HepG2 (cell line): Measurements from ENCODE around the gene YBX2. TPM values are rescaled to one million over a fixed set of nuclear protein-coding genes. Genes with fewer than 3 reads are reported as not detected.

Experiments
- ATAD3A ChIP-seq: sonication (generic); formaldehyde crosslinking; IDR thresholded peaks from 2 replicates; pipeline ENCODE4 v1.4.0; 2020; ENCODE audit warnings: missing genetic modification reagents
- ATF1 ChIP-seq: IDR thresholded peaks from 2 replicates; pipeline ENCODE4 v1.6.1; 2016; ENCODE audit warnings: mild to moderate bottlenecking, control low read depth
- ETV6 ChIP-seq: sonication (generic); formaldehyde crosslinking; conservative IDR thresholded peaks from 2 replicates; pipeline ENCODE4 v1.4.0; 2020; ENCODE audit warnings: missing genetic modification reagents
- MXD4 ChIP-seq: IDR thresholded peaks from 2 replicates; pipeline ENCODE4 v1.6.1; 2016; ENCODE audit warnings: mild to moderate bottlenecking, missing biosample characterization, missing genetic modification reagents
- NAIF1 ChIP-seq: sonication (generic); formaldehyde crosslinking; IDR thresholded peaks from 2 replicates; pipeline ENCODE4 v1.5.0; 2020; ENCODE audit warnings: mild to moderate bottlenecking, missing genetic modification reagents, borderline replicate concordance
- RXRA ChIP-seq: sonication (generic); formaldehyde crosslinking; IDR thresholded peaks from 2 replicates; pipeline ENCODE4 v1.5.1; 2020; ENCODE audit warnings: missing genetic modification reagents
- TBP ChIP-seq: sonication (generic); formaldehyde crosslinking; IDR thresholded peaks from 2 replicates; pipeline ENCODE4 v1.5.0; 2020; ENCODE audit warnings: missing genetic modification reagents
- YEATS4 ChIP-seq: sonication (generic); formaldehyde crosslinking; IDR thresholded peaks from 2 replicates; pipeline ENCODE4 v1.4.0; 2020; ENCODE audit warnings: missing genetic modification reagents, borderline replicate concordance
- ZEB1 ChIP-seq: IDR thresholded peaks from 2 replicates; pipeline ENCODE4 v1.6.1; 2012; ENCODE audit warnings: mild to moderate bottlenecking, low read depth, inconsistent platforms; ENCODE audit not compliant: insufficient replicate concordance
- ZNF20 ChIP-seq: sonication (generic); formaldehyde crosslinking; IDR thresholded peaks from 2 replicates; pipeline ENCODE4 v1.4.0; 2020; ENCODE audit warnings: mild to moderate bottlenecking, moderate library complexity, missing genetic modification reagents
- ZNF510 ChIP-seq: sonication (generic); formaldehyde crosslinking; IDR thresholded peaks from 2 replicates; pipeline ENCODE4 v1.4.0; 2020; ENCODE audit warnings: low read depth, mild to moderate bottlenecking, missing genetic modification reagents
- ZNF557 ChIP-seq: sonication (generic); formaldehyde crosslinking; IDR thresholded peaks from 2 replicates; pipeline ENCODE4 v1.4.0; 2020; ENCODE audit warnings: missing genetic modification reagents
- ZNF709 ChIP-seq: sonication (generic); formaldehyde crosslinking; IDR thresholded peaks from 2 replicates; pipeline ENCODE4 v1.5.0; 2020; ENCODE audit warnings: mild to moderate bottlenecking, missing genetic modification reagents
- ZNF790 ChIP-seq: sonication (generic); formaldehyde crosslinking; IDR thresholded peaks from 2 replicates; pipeline ENCODE4 v1.8.0; 2022; ENCODE audit warnings: missing genetic modification reagents, mild to moderate bottlenecking, borderline replicate concordance
- polyA plus RNA-seq, 8 experiments: library from polyadenylated mRNA; depleted of rRNA in 3 of 8; stranded (reverse) in 7 of 8; unstranded in 1 of 8; fragments of >200 nt; fragmentation: Illumina TruSeq in 4 of 8; extraction: Trizol in 4 of 8; gene quantifications; 2 replicates each; pipeline versions ENCODE4 v1.2.1 to v1.2.3, GENCODE V29; 2011 to 2016; ENCODE audit warnings: low read depth in 4 of 8, missing spikeins in 1 of 8, mixed read lengths in 1 of 8; ENCODE audit not compliant: insufficient read depth in 1 of 8
- total RNA-seq, 5 experiments: library from RNA; depleted of rRNA; stranded (reverse); fragments of >200 nt; fragmentation: Illumina TruSeq; extraction: Trizol; gene quantifications; 2 replicates each; pipeline ENCODE4 v1.2.3, GENCODE V29; 2016; ENCODE audit warnings: low read depth in 1 of 5
- TF ChIP-seq, protein P1 (sequence below): IDR thresholded peaks from 2 replicates; pipeline ENCODE4 v1.6.1; 2012; ENCODE audit warnings: low read length, improper control_type of control experiment
- TF ChIP-seq, protein P2 (sequence below): sonication (generic); formaldehyde crosslinking; IDR thresholded peaks from 2 replicates; pipeline ENCODE4 v1.9.0; 2022; ENCODE audit warnings: missing genetic modification reagents, mild to moderate bottlenecking, borderline replicate concordance
- TF ChIP-seq, protein P3 (sequence below): sonication (generic); formaldehyde crosslinking; IDR thresholded peaks from 2 replicates; pipeline ENCODE4 v1.4.0; 2020; ENCODE audit warnings: mild to moderate bottlenecking, missing genetic modification reagents
- TF ChIP-seq, protein P4 (sequence below): sonication (generic); formaldehyde crosslinking; IDR thresholded peaks from 2 replicates; pipeline ENCODE4 v1.8.0; 2022; ENCODE audit warnings: mild to moderate bottlenecking, missing genetic modification reagents, moderate library complexity
- TF ChIP-seq, protein P5 (sequence below): sonication (generic); formaldehyde crosslinking; IDR thresholded peaks from 2 replicates; pipeline ENCODE4 v1.4.0; 2020; ENCODE audit warnings: missing genetic modification reagents

YBX2 gene
- total and polyA plus RNA-seq, 2 of the 13 experiments (the other 11 are each of a cell fraction or from before 2014, with no cell fraction given): 0.12 to 0.22 TPM

DNA sequence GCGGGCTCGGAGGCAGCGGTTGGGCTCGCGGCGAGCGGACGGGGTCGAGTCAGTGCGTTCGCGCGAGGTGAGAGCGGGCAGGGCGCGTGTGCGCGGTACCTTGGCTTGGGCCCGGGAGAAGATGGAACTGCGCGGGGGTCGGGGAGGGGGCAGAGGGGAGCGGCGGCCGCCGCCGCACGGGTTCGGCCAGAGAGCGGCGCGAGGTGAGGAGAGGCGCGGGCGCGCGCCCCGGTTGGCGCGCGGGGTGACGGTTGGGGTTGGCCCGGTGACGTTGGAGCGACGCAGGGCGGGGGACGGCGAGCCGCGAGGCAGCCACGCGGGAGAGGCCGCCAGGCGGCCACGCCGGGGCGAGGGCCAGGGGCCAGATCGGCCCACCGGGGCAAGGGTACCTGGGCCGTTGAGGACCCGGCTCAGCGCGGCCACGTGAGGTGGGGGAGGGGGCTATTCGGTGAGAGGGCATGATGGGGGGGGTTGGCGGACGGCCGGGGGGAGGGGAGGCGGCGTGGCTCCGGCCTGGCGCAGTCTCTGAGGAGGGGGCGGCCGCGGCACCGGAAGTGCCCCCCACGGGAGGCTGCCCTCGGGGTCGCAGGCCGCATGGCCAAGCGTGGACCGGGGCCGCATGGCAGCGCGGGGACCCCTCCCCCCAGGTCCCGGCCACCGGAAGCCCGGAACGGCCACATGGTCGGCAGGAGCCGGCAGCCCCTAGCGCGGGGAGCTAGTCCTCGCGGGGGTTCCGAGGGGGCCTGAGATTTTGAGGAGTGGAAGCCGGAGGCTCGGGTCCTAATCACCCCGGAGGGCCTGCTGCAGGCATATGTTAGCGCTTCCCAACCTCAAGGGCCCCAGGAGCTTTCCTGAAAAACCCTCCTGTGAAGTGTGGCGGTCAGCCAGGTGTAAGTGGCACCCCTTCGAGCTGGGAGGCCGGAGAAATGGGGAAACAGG is 13.5 kb upstream of the YBX2 start (continued):
- TF ChIP-seq, protein P1, sequence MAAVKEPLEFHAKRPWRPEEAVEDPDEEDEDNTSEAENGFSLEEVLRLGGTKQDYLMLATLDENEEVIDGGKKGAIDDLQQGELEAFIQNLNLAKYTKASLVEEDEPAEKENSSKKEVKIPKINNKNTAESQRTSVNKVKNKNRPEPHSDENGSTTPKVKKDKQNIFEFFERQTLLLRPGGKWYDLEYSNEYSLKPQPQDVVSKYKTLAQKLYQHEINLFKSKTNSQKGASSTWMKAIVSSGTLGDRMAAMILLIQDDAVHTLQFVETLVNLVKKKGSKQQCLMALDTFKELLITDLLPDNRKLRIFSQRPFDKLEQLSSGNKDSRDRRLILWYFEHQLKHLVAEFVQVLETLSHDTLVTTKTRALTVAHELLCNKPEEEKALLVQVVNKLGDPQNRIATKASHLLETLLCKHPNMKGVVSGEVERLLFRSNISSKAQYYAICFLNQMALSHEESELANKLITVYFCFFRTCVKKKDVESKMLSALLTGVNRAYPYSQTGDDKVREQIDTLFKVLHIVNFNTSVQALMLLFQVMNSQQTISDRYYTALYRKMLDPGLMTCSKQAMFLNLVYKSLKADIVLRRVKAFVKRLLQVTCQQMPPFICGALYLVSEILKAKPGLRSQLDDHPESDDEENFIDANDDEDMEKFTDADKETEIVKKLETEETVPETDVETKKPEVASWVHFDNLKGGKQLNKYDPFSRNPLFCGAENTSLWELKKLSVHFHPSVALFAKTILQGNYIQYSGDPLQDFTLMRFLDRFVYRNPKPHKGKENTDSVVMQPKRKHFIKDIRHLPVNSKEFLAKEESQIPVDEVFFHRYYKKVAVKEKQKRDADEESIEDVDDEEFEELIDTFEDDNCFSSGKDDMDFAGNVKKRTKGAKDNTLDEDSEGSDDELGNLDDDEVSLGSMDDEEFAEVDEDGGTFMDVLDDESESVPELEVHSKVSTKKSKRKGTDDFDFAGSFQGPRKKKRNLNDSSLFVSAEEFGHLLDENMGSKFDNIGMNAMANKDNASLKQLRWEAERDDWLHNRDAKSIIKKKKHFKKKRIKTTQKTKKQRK: no peak
- TF ChIP-seq ZNF510 (no peak), ZNF790 (CRISPR knock-in tag) (no peak), RXRA (peak; percentile 38; the same call in 1 of the 2 replicates), ZNF709 (CRISPR knock-in tag) (no peak), TBP (CRISPR knock-in tag) (no peak), ZNF557 (no peak; the same call in 1 of the 2 replicates), ZEB1 (peak; percentile 17), YEATS4 (peak; percentile 65; the same call in 1 of the 2 replicates), ATF1 (CRISPR knock-in tag) (no peak), ATAD3A (CRISPR knock-in tag) (no peak), NAIF1 (no peak), ETV6 (no peak), ZNF20 (CRISPR knock-in tag) (no peak), MXD4 (CRISPR knock-in tag) (peak; percentile 55; the same call in 1 of the 2 replicates)
- TF ChIP-seq, protein P2, sequence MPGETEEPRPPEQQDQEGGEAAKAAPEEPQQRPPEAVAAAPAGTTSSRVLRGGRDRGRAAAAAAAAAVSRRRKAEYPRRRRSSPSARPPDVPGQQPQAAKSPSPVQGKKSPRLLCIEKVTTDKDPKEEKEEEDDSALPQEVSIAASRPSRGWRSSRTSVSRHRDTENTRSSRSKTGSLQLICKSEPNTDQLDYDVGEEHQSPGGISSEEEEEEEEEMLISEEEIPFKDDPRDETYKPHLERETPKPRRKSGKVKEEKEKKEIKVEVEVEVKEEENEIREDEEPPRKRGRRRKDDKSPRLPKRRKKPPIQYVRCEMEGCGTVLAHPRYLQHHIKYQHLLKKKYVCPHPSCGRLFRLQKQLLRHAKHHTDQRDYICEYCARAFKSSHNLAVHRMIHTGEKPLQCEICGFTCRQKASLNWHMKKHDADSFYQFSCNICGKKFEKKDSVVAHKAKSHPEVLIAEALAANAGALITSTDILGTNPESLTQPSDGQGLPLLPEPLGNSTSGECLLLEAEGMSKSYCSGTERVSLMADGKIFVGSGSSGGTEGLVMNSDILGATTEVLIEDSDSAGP: peak; percentile 12
- TF ChIP-seq, protein P3, sequence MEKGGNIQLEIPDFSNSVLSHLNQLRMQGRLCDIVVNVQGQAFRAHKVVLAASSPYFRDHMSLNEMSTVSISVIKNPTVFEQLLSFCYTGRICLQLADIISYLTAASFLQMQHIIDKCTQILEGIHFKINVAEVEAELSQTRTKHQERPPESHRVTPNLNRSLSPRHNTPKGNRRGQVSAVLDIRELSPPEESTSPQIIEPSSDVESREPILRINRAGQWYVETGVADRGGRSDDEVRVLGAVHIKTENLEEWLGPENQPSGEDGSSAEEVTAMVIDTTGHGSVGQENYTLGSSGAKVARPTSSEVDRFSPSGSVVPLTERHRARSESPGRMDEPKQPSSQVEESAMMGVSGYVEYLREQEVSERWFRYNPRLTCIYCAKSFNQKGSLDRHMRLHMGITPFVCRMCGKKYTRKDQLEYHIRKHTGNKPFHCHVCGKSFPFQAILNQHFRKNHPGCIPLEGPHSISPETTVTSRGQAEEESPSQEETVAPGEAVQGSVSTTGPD (CRISPR knock-in tag): no peak
- TF ChIP-seq, protein P4, sequence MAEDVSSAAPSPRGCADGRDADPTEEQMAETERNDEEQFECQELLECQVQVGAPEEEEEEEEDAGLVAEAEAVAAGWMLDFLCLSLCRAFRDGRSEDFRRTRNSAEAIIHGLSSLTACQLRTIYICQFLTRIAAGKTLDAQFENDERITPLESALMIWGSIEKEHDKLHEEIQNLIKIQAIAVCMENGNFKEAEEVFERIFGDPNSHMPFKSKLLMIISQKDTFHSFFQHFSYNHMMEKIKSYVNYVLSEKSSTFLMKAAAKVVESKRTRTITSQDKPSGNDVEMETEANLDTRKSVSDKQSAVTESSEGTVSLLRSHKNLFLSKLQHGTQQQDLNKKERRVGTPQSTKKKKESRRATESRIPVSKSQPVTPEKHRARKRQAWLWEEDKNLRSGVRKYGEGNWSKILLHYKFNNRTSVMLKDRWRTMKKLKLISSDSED (CRISPR knock-in tag): peak; percentile 88; the same call in 1 of the 2 replicates
- TF ChIP-seq, protein P5, sequence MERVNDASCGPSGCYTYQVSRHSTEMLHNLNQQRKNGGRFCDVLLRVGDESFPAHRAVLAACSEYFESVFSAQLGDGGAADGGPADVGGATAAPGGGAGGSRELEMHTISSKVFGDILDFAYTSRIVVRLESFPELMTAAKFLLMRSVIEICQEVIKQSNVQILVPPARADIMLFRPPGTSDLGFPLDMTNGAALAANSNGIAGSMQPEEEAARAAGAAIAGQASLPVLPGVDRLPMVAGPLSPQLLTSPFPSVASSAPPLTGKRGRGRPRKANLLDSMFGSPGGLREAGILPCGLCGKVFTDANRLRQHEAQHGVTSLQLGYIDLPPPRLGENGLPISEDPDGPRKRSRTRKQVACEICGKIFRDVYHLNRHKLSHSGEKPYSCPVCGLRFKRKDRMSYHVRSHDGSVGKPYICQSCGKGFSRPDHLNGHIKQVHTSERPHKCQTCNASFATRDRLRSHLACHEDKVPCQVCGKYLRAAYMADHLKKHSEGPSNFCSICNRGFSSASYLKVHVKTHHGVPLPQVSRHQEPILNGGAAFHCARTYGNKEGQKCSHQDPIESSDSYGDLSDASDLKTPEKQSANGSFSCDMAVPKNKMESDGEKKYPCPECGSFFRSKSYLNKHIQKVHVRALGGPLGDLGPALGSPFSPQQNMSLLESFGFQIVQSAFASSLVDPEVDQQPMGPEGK (CRISPR knock-in tag): peak; percentile 92
